Neural progenitor cell (in vitro differentiated cells): ENCODE results near the gene ATXN7L2. TPM values are rescaled to one million over a fixed set of nuclear protein-coding genes. Genes with fewer than 3 reads are reported as not detected.

Source experiments
- DNase-seq: peaks from one replicate; pipeline ENCODE4 v3.0.0-alpha.2; 2016; ENCODE audit warnings: low spot score
- H2AFZ ChIP-seq: fragments of 200-600 bp; sonication (generic); replicated peaks from 2 replicates; pipeline ENCODE4 v1.6.1; 2016; ENCODE audit warnings: antibody characterized with exemption
- H3F3A ChIP-seq: fragments of 200-600 bp; sonication (generic); 2 replicates; pipeline ENCODE4 v1.6.1; 2016; ENCODE audit warnings: antibody characterized with exemption, low read depth
- H3K27ac ChIP-seq: fragments of 200-600 bp; sonication (generic); 2 replicates; pipeline ENCODE4 v1.5.1; 2016; ENCODE audit warnings: mild to moderate bottlenecking
- H3K27me3 ChIP-seq: fragments of 200-600 bp; sonication (generic); 2 replicates; pipeline ENCODE4 v1.6.1; 2016; ENCODE audit warnings: mild to moderate bottlenecking, moderate library complexity
- H3K36me3 ChIP-seq: fragments of 200-600 bp; sonication (generic); 2 replicates; pipeline ENCODE4 v1.5.1; 2016
- H3K4me1 ChIP-seq: fragments of 200-600 bp; sonication (generic); 2 replicates; pipeline ENCODE4 v1.6.1; 2016; ENCODE audit warnings: mixed run types
- H3K4me2 ChIP-seq: fragments of 200-600 bp; sonication (generic); 2 replicates; pipeline ENCODE4 v1.6.1; 2016
- H3K4me3 ChIP-seq: fragments of 200-600 bp; sonication (generic); 2 replicates; pipeline ENCODE4 v1.5.1; 2016
- H3K79me2 ChIP-seq: fragments of 200-600 bp; sonication (generic); 2 replicates; pipeline ENCODE4 v1.6.1; 2016; ENCODE audit warnings: low read depth
- H3K9ac ChIP-seq: fragments of 200-600 bp; sonication (generic); 2 replicates; pipeline ENCODE4 v1.6.1; 2016
- H3K9me3 ChIP-seq: fragments of 200-600 bp; sonication (generic); 2 replicates; pipeline ENCODE4 v1.5.1; 2016; ENCODE audit warnings: low read depth
- H4K20me1 ChIP-seq: fragments of 200-600 bp; sonication (generic); 2 replicates; pipeline ENCODE4 v1.6.1; 2016; ENCODE audit warnings: low read depth
- H3K27ac Mint-ChIP-seq: 3 replicates; pipeline ENCODE4 v1.8.0; 2021; ENCODE audit warnings: mixed read lengths
- H3K27me3 Mint-ChIP-seq: 2 replicates; pipeline ENCODE4 v1.8.0; 2022; ENCODE audit warnings: low read depth, mild to moderate bottlenecking, inconsistent platforms, moderate library complexity, mixed read lengths; ENCODE audit not compliant: insufficient read depth
- H3K36me3 Mint-ChIP-seq: 3 replicates; pipeline ENCODE4 v1.8.0; 2021; ENCODE audit warnings: mixed read lengths
- H3K4me1 Mint-ChIP-seq: 3 replicates; pipeline ENCODE4 v1.8.0; 2021; ENCODE audit warnings: mixed read lengths
- H3K4me3 Mint-ChIP-seq: 3 replicates; pipeline ENCODE4 v1.8.0; 2021; ENCODE audit warnings: mild to moderate bottlenecking, moderate library complexity, mixed read lengths
- H3K9me3 Mint-ChIP-seq: 3 replicates; pipeline ENCODE4 v1.8.0; 2020; ENCODE audit warnings: mixed read lengths
- CTCF ChIP-seq: fragments of 200-600 bp; sonication (generic); IDR thresholded peaks from 2 replicates; pipeline ENCODE4 v1.5.1; 2017; ENCODE audit warnings: antibody characterized with exemption, mild to moderate bottlenecking
- EZH2 ChIP-seq: fragments of 200-600 bp; sonication (generic); IDR thresholded peaks from 2 replicates; pipeline ENCODE4 v1.6.1; 2017; ENCODE audit warnings: antibody characterized with exemption, mild to moderate bottlenecking, moderate library complexity
- EZH2phosphoT487 ChIP-seq: fragments of 200-600 bp; sonication (generic); IDR thresholded peaks from 2 replicates; pipeline ENCODE4 v1.6.1; 2017; ENCODE audit warnings: antibody characterized with exemption
- total RNA-seq: library from RNA; depleted of rRNA; stranded (reverse); fragments of >200 nt; gene quantifications from 2 replicates; pipeline ENCODE4 v1.2.3, GENCODE V29; 2015; ENCODE audit warnings: low replicate concordance

Gene ATXN7L2
- total RNA-seq, 1 donor from 2014 or later, result 6.5 TPM

GRCh38 chr1:109487261-109487660 is 3.6 kb downstream of the ATXN7L2 start:
- Mint-ChIP-seq H3K27me3 (peaks cover 19% of the 10 kb centered on the region), H3K4me1 (peaks cover 20% of the 10 kb centered on the region), H3K4me3 (no peak overlapping the region), H3K36me3 (peaks cover 6% of the 10 kb centered on the region), H3K9me3 (no peaks in the 10 kb centered on the region), H3K27ac (no peak overlapping the region)
- peaks cover 5% of the 10 kb centered on the region for H3K79me2 ChIP-seq
- TF ChIP-seq CTCF (no peak), EZH2phosphoT487 (no peak), EZH2 (no peak)
- H3K27ac ChIP-seq, result no peak overlapping the region
- H4K20me1 ChIP-seq, result no peaks in the 10 kb centered on the region
- no peak for DNase-seq
- H3K4me2 ChIP-seq, result no peak overlapping the region
- no peak overlapping the region for H2AFZ ChIP-seq
- no peaks in the 10 kb centered on the region for H3K9me3 ChIP-seq
- H3K9ac ChIP-seq, result no peak overlapping the region
- peaks cover 9% of the 10 kb centered on the region for H3K27me3 ChIP-seq
- no peaks in the 10 kb centered on the region for H3F3A ChIP-seq
- H3K4me3 ChIP-seq, result no peak overlapping the region
- peaks cover 8% of the 10 kb centered on the region for H3K4me1 ChIP-seq
- H3K36me3 ChIP-seq, result no peaks in the 10 kb centered on the region

- Histone ChIP-seq H3K27ac (no peak overlapping the region), H3K36me3 (no peaks in the 10 kb centered on the region), H3F3A (peaks cover 3% of the 10 kb centered on the region), H3K4me3 (no peak overlapping the region), H3K27me3 (no peaks in the 10 kb centered on the region), H2AFZ (no peak overlapping the region), H3K4me1 (peaks cover 8% of the 10 kb centered on the region), H3K9ac (no peak overlapping the region), H4K20me1 (no peaks in the 10 kb centered on the region), H3K4me2 (no peak overlapping the region), H3K79me2 (peaks cover 5% of the 10 kb centered on the region), H3K9me3 (no peaks in the 10 kb centered on the region)
- no peaks in the 10 kb centered on the region for H3K9me3 Mint-ChIP-seq
- peaks cover 17% of the 10 kb centered on the region for H3K27me3 Mint-ChIP-seq
- H3K27ac Mint-ChIP-seq, result no peak overlapping the region
- no peak overlapping the region for H3K4me3 Mint-ChIP-seq
- peaks cover 6% of the 10 kb centered on the region for H3K36me3 Mint-ChIP-seq
- no peak for TF ChIP-seq EZH2
- no peak for TF ChIP-seq EZH2phosphoT487
- TF ChIP-seq CTCF, result no peak
- no peak for DNase-seq
- H3K4me1 Mint-ChIP-seq, result peaks cover 14% of the 10 kb centered on the region
Measured at GRCh38 chr1:109488201-109488600, 4.5 kb downstream of the ATXN7L2 start.

- peaks cover 5% of the 10 kb centered on the region for H3K79me2 ChIP-seq
- TF ChIP-seq EZH2, result no peak
- TF ChIP-seq CTCF, result no peak
- no peak for TF ChIP-seq EZH2phosphoT487
- H3K9me3 ChIP-seq, result no peaks in the 10 kb centered on the region
- no peaks in the 10 kb centered on the region for H3K9me3 Mint-ChIP-seq
- peaks cover 8% of the 10 kb centered on the region for H3F3A ChIP-seq
- H3K4me3 Mint-ChIP-seq, result no peak overlapping the region
- H3K27me3 ChIP-seq, result no peaks in the 10 kb centered on the region
- no peak for DNase-seq
- peaks cover 6% of the 10 kb centered on the region for H3K36me3 Mint-ChIP-seq
- H3K27ac Mint-ChIP-seq, result no peak overlapping the region
- H2AFZ ChIP-seq, result no peak overlapping the region
- no peak overlapping the region for H3K9ac ChIP-seq
- H3K27ac ChIP-seq, result no peak overlapping the region
- no peaks in the 10 kb centered on the region for H4K20me1 ChIP-seq
- peaks cover 10% of the 10 kb centered on the region for H3K4me1 Mint-ChIP-seq
- H3K27me3 Mint-ChIP-seq, result peaks cover 15% of the 10 kb centered on the region
- H3K4me3 ChIP-seq, result no peak overlapping the region
- H3K4me1 ChIP-seq, result peaks cover 8% of the 10 kb centered on the region
- H3K36me3 ChIP-seq, result no peaks in the 10 kb centered on the region
- H3K4me2 ChIP-seq, result no peak overlapping the region
Measured at GRCh38 chr1:109488696-109489095, 5.0 kb downstream of the ATXN7L2 start.
